Keratinocyte (primary cell): ENCODE data around the gene F8. TPM values are rescaled to one million over a fixed set of nuclear protein-coding genes. Genes with fewer than 3 reads are reported as not detected.

Source experiments
- DNase-seq: peaks from one replicate; pipeline ENCODE4 v3.0.0-alpha.2; 2011; ENCODE audit warnings: low read depth, missing footprints, low spot score
- FAIRE-seq: peaks from 2 replicates; lab custom pipeline; 2011; peaks lifted over from hg19 to GRCh38; lab: Jason Lieb, UNC
- H2AFZ ChIP-seq: 2 replicates; pipeline ENCODE4 v1.6.0; 2012; ENCODE audit warnings: low read length, control low read depth, inconsistent platforms; ENCODE audit not compliant: control insufficient read depth
- H3K27ac ChIP-seq: 2 replicates; pipeline ENCODE4 v1.5.1; 2011; ENCODE audit warnings: low read length; ENCODE audit not compliant: control insufficient read depth, insufficient read depth
- H3K27me3 ChIP-seq: 3 replicates; pipeline ENCODE4 v1.6.0; 2011; ENCODE audit warnings: low read length; ENCODE audit not compliant: control insufficient read depth, insufficient read depth; ENCODE audit errors: extremely low read depth
- H3K36me3 ChIP-seq, 2 experiments: 2 replicates in 1 of 2; 3 replicates in 1 of 2; pipeline ENCODE4 v1.5.1; 2011; ENCODE audit warnings: low read length in 2 of 2, mild to moderate bottlenecking in 1 of 2; ENCODE audit not compliant: control insufficient read depth in 2 of 2, insufficient read depth in 2 of 2; ENCODE audit errors: extremely low read depth in 1 of 2
- H3K4me1 ChIP-seq: 3 replicates; pipeline ENCODE4 v1.5.1; 2011; ENCODE audit warnings: low read length; ENCODE audit not compliant: control insufficient read depth, insufficient read depth; ENCODE audit errors: extremely low read depth
- H3K4me2 ChIP-seq: 3 replicates; pipeline ENCODE4 v1.6.0; 2011; ENCODE audit warnings: low read depth, low read length; ENCODE audit not compliant: control insufficient read depth, insufficient read depth; ENCODE audit errors: extremely low read depth
- H3K4me3 ChIP-seq, 3 experiments: fragments of 200-600 bp in 1 of 3; sonication (generic) in 1 of 3; 2 replicates in 2 of 3; 3 replicates in 1 of 3; pipeline ENCODE4 v1.5.1; 2011 to 2016; ENCODE audit warnings: low read length in 3 of 3, mild to moderate bottlenecking in 3 of 3, control low read depth in 2 of 3, inconsistent platforms in 1 of 3, low read depth in 1 of 3, mixed read lengths in 1 of 3, mixed run types in 1 of 3, moderate library complexity in 1 of 3; ENCODE audit not compliant: control insufficient read depth in 2 of 3, insufficient read depth in 2 of 3; ENCODE audit errors: extremely low read depth in 1 of 3
- H3K79me2 ChIP-seq: 2 replicates; pipeline ENCODE4 v1.6.0; 2012; ENCODE audit warnings: low read length; ENCODE audit not compliant: control insufficient read depth, insufficient read depth
- H3K9ac ChIP-seq: 3 replicates; pipeline ENCODE4 v1.6.0; 2011; ENCODE audit warnings: low read length; ENCODE audit not compliant: control insufficient read depth, insufficient read depth; ENCODE audit errors: extremely low read depth
- H3K9me1 ChIP-seq: 3 replicates; pipeline ENCODE4 v1.6.0; 2011; ENCODE audit warnings: low read length; ENCODE audit not compliant: control insufficient read depth, insufficient read depth; ENCODE audit errors: extremely low read depth
- H3K9me3 ChIP-seq: 2 replicates; pipeline ENCODE4 v1.5.1; 2012; ENCODE audit warnings: low read depth, low read length; ENCODE audit not compliant: control insufficient read depth
- H4K20me1 ChIP-seq: 3 replicates; pipeline ENCODE4 v1.6.0; 2011; ENCODE audit warnings: low read length; ENCODE audit not compliant: control insufficient read depth, insufficient read depth; ENCODE audit errors: extremely low read depth
- EZH2 ChIP-seq: IDR thresholded peaks from one replicate; pipeline ENCODE4 v1.6.1; 2012; ENCODE audit warnings: inconsistent platforms, mild to moderate bottlenecking, low read length, moderate library complexity
- dilution Hi-C: fragments of 300-500 bp; cut with MboI; formaldehyde crosslinking; loops from one replicate; pipeline ENCODE4 v1.7.0; 2020; ENCODE audit warnings: low sequenced_read_pairs; ENCODE audit not compliant: extremely low pct_ligation_motif_present
- polyA plus RNA-seq, 5 experiments: library from polyadenylated mRNA; depleted of rRNA in 3 of 5; stranded (reverse) in 3 of 5; stranded (forward) in 1 of 5; unstranded in 1 of 5; fragments of >200 nt; gene quantifications; 1 replicate in 1 of 5; 2 replicates in 3 of 5; 3 replicates in 1 of 5; pipeline versions ENCODE4 v1.2.1 to v1.2.3, GENCODE V29; 2011 to 2012; ENCODE audit warnings: missing spikeins in 2 of 5, low read depth in 1 of 5, low replicate concordance in 1 of 5
- TF ChIP-seq, protein P1 (sequence below), 3 experiments: IDR thresholded peaks in 1 of 3; conservative IDR thresholded peaks in 1 of 3; optimal IDR thresholded peaks in 1 of 3; 2 replicates in 2 of 3; 3 replicates in 1 of 3; pipeline versions ENCODE3 to v1.5.1; 2011; ENCODE audit warnings: low read length in 3 of 3, mild to moderate bottlenecking in 3 of 3, moderate library complexity in 2 of 3, control low read depth in 1 of 3, inconsistent platforms in 1 of 3; ENCODE audit not compliant: insufficient read depth in 2 of 3; ENCODE audit errors: extremely low read depth in 1 of 3

The F8 gene
- polyA plus RNA-seq, 1 donor (not counting 4 experiments of a cell fraction or from before 2014, with no cell fraction given): 1.3 TPM

DNA sequence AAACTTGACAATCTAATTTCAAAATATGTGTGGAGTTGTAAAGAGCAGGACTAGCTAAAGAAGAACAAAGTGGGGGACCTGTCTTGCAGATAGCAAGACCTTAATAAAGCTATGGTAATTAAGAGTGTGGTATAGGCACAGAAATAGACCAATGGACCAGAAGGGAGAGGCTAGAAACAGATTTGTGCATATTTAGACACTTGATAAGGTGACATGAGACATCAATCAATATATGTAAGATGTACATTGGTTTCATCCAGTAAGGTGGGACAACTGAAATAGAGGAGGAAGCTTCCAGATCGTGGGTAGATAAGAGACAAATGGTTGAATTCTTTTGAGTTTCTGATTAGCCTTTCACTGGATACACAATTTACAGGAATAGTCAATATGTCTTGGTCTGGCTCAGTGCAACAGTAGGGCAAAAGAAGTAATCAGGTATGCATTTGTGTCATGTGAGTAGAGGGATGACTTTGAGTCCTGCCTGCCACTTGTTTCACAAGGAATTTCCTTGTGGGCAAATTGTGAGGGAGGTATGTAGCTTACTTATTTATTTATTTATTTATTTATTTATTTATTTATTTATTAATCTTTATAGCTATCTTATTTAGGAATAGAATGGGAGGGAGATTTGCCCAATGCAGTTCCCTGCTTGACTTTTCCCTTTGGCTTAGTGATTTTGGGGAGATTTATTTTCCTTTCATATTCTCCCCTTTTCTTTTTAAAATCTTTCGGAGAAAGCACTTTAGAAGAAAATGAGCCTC, 210.0 kb downstream of the F8 start:
- FAIRE-seq (no peak), DNase-seq (no peak)
- Histone ChIP-seq H3K79me2 (no peaks in the 10 kb centered on the region), H3K36me3 (no peaks in the 10 kb centered on the region), H3K4me3 (no peak overlapping the region), H3K4me1 (no peaks in the 10 kb centered on the region), H3K4me2 (no peak overlapping the region), H3K9me3 (no peaks in the 10 kb centered on the region), H3K27ac (no peak overlapping the region), H3K27me3 (no peaks in the 10 kb centered on the region), H4K20me1 (no peaks in the 10 kb centered on the region), H3K9me1 (no peaks in the 10 kb centered on the region), H2AFZ (no peak overlapping the region), H3K9ac (no peak overlapping the region)
- dilution Hi-C loops: no loop called here
- TF ChIP-seq, protein P1, sequence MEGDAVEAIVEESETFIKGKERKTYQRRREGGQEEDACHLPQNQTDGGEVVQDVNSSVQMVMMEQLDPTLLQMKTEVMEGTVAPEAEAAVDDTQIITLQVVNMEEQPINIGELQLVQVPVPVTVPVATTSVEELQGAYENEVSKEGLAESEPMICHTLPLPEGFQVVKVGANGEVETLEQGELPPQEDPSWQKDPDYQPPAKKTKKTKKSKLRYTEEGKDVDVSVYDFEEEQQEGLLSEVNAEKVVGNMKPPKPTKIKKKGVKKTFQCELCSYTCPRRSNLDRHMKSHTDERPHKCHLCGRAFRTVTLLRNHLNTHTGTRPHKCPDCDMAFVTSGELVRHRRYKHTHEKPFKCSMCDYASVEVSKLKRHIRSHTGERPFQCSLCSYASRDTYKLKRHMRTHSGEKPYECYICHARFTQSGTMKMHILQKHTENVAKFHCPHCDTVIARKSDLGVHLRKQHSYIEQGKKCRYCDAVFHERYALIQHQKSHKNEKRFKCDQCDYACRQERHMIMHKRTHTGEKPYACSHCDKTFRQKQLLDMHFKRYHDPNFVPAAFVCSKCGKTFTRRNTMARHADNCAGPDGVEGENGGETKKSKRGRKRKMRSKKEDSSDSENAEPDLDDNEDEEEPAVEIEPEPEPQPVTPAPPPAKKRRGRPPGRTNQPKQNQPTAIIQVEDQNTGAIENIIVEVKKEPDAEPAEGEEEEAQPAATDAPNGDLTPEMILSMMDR (optimal IDR thresholded peaks at IDR 0.05 in 1 of 3, IDR thresholded peaks at IDR 0.05 in 1 of 3, conservative IDR thresholded peaks at IDR 0.05 in 1 of 3; ENCODE audit: extremely low read depth in 1 of 3, insufficient read depth in 2 of 3, low read length in 3 of 3): no peak
- no peak for TF ChIP-seq EZH2

DNA sequence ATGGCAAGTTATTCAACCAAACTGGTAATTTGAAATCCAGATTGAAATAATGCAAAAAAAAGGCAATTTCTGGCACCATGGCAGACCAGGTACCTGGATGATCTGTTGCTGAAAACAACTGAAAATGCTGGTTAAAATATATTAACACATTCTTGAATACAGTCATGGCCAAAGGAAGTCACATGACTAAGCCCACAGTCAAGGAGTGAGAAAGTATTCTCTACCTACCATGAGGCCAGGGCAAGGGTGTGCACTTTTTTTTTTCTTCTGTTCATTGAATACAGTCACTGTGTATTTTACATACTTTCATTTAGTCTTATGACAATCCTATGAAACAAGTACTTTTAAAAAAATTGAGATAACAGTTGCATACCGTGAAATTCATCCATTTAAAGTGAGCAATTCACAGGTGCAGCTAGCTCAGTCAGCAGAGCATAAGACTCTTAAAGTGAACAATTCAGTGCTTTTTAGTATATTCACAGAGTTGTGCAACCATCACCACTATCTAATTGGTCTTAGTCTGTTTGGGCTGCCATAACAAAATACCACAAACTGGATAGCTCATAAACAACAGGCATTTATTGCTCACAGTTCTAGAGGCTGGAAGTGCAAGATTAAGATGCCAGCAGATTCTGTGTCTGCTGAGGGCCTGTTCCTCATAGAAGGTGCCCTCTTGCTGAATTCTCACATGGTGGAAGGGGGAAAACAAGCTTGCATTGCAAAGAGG, 212.4 kb downstream of the F8 start:
- Histone ChIP-seq H3K9me1 (no peaks in the 10 kb centered on the region), H3K9me3 (no peaks in the 10 kb centered on the region), H2AFZ (no peak overlapping the region), H3K9ac (no peak overlapping the region), H3K4me3 (no peak overlapping the region), H3K4me1 (peaks cover 3% of the 10 kb centered on the region), H4K20me1 (no peaks in the 10 kb centered on the region), H3K27ac (no peak overlapping the region), H3K36me3 (no peaks in the 10 kb centered on the region), H3K27me3 (no peaks in the 10 kb centered on the region), H3K79me2 (no peaks in the 10 kb centered on the region), H3K4me2 (no peak overlapping the region)
- FAIRE-seq (no peak), DNase-seq (no peak)
- dilution Hi-C loops: no loop called here
- TF ChIP-seq EZH2: no peak
- TF ChIP-seq, protein P1 (optimal IDR thresholded peaks at IDR 0.05 in 1 of 3, IDR thresholded peaks at IDR 0.05 in 1 of 3, conservative IDR thresholded peaks at IDR 0.05 in 1 of 3; ENCODE audit: extremely low read depth in 1 of 3, insufficient read depth in 2 of 3, low read length in 3 of 3): no peak
